Hepatocyte (in vitro differentiated cells): ENCODE measurements around the gene TENM4.

ENCODE experiments used
- CTCF ChIP-seq: fragments of 200-600 bp; sonication (generic); IDR thresholded peaks from 2 replicates; pipeline ENCODE4 v1.5.1; 2016; ENCODE audit warnings: antibody characterized with exemption, mild to moderate bottlenecking; ENCODE audit not compliant: poor library complexity
- EZH2 ChIP-seq: fragments of 200-600 bp; sonication (generic); IDR thresholded peaks from 2 replicates; pipeline ENCODE4 v1.6.1; 2016; ENCODE audit warnings: antibody characterized with exemption, mild to moderate bottlenecking, borderline replicate concordance

- TF ChIP-seq EZH2 (no peak), CTCF (no peak)
Measured at GRCh38 chr11:78902771-78903507, 537.9 kb downstream of the TENM4 start.
